GM18858 (cell line): Measurements from ENCODE around the gene DMD.
A peak's percentile ranks its signal among the peaks of the same experiment; 100 is the strongest.

Source experiments
- ATAC-seq: cut with Tn5 transposase; IDR thresholded peaks from one replicate; pipeline ENCODE4 v1.9.1; 2021; ENCODE audit not compliant: unreplicated experiment

The DMD gene

DNA sequence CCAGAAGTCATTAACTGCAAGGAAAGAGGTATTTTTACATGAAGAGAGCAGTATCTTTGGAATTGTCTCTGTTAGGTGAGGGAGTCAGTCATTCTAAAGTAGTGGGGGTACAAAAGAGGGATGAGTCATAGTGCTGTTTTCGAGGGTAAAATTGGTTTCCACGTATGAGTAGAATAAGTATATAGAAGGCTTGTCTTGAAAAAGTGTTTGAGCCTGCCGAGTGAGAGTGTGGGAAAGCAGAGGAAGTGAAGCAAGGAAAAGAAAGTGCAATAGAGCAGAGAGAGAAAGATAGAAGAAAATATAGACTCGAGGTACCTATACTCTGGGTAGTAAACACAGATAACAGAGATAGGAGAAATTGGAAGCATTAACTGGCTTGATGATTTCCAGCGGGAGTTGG is 696.4 kb downstream of the DMD start:
- ATAC-seq = peak; percentile 98

GRCh38 chrX:32501606-32502005 is 709.7 kb downstream of the DMD start:
- no peak for ATAC-seq

- no peak for ATAC-seq
Measured at GRCh38 chrX:32496671-32497070, 714.7 kb downstream of the DMD start.

GRCh38 chrX:32495855-32496254 is 715.5 kb downstream of the DMD start:
- ATAC-seq = no peak

DNA sequence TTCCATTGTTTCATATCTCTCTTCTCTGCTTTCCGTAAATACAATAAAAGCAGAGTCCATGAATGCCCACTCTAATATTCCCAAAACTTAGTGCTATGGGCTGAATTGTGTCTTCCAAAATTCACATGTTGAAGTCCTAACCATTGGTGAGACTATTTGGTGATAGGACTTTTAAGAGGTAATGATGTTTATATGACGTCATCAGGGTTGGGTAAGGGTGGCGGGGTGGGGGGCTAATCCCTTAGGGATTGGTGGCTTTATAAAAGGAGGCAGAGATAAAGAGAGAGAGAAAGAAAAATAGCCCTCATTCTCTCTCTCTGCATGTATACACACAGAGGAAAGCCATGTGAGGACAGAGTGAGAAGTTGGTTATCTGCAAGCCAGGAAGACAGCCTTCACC is 722.2 kb downstream of the DMD start:
- ATAC-seq = no peak

DNA sequence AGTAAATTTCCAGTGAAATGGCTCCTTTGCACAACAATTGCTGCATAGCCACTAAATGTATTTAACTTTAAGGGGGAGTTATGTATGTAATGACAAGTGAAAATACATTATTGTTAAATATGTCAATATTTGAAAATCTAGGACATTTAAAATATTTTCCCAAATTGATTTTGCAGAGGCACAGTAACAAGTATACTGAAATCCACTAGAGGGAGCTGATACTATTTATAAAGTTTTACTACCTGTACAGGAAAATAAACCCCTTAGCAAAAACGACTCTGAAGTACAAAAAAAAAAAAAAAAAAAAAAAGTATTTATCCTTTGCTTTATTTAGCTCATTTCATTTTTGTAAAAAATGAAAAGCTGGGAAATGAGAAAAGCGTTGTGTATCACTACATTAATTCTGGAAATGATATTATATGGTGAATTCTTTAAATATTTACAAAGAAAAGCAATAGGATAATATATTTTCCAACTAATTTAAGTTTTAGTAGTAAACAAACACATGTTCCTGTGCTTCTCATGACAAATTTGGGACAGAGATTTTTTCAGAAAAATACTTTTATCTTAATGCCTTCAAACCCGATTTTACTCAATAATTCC is 727.7 kb downstream of the DMD start:
- peak; percentile 41 for ATAC-seq

DNA sequence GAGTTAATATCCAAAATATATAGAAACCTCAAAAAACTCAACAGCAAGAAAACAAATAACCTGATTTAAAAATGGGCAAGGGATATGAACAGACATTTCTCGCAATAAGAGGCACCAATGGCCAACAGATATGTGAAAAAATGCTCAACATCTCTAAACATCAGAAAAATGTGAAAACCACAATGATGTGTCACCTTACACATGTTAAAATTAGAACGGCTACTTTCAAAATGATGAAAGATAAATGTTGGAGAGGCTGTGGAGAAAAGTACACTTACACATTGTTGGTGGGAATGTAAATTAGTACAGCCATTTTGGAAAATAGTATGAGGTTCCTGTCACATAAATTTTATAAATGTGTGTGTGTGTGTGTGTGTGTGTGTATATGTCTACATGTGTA is 731.3 kb downstream of the DMD start:
- ATAC-seq = no peak

GRCh38 chrX:32472364-32472763 is 739.0 kb downstream of the DMD start:
- no peak for ATAC-seq

DNA sequence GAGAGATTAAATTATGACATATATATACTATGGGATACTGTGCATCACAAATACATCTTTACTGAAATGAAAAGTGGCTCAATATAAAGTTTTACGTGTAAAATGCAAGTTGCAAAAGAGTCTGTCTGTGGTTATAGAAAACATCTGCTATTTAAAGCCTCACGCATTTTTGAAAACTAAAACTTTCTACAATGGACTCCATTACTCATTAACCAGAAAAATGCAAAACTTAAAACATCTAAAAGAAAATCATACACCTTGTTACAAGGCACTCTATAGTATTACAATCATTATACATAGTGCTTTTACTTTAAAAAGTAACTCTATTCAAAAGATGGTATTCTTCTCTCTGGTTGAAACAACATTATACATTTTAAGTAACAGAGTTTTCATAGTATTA is 755.6 kb downstream of the DMD start:
- ATAC-seq = no peak

DNA sequence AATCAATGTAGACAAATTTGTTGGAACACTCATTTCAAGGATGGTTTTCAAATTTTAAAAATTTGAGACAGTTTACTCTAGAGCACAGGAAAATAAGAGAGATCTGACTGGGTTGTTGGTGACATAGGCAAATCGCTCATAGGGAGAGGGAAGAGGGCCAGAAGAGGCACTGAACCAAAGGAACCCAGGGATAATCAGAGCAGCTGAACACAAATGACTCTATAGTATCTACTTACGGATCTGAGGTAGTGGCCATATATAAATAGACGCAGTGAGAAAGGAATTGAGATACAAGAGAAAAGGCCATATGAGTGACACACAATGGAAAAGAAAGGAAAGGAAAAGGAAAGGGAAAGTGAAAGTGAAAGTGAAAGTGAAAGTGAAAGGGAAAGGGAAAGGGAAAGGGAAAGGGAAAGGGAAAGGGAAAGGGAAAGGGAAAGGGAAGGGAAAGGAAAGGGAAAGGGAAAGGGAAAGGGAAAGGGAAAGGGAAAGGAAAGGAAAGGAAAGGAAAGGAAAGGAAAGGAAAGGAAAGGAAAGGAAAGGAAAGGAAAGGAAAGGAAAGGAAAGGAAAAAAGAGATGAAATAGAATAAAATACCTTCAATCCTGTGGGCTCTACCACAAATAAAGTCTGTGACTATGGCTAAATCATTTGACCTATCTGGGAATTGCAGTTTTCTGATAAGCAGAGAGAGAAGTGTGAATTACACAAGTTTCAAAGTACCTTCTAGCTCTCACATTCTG is 759.2 kb downstream of the DMD start:
- ATAC-seq = no peak

DNA sequence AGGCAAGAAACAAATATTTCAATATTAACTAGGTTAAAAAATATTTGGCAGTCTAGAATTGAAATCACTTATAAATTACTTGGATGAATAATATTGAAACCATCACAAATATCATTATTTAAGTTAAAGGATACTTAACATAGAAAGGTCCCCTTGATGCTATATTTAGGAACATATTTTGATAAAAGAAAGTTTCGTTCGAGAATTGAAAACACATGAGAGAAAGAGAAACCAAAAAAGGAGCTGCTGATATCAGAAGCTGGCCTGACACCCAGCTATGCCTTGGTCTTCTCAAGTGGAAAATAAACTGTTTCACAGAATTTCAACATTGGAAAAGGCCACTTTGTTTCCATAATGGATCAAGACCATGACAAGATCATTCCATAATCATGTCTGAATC is 762.4 kb downstream of the DMD start:
- peak; percentile 47 for ATAC-seq

DNA sequence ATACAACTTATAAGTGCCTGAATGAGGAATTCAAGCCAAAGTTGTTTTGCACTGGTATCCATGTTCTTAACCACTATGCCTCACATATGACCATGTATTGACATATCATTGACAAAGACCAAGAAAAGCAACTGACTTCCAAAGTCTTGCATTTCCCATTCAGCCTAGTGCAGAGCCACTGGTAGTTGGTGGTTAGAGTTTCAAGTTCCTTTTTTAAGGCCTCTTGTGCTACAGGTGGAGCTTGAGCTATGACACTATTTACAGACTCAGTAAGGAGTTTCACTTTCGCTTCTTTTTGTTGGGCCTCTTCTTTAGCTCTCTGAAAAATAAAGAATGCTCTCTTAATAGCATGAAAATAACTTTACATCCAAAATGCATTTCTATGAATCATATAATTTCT is 763.0 kb downstream of the DMD start:
- ATAC-seq = peak; percentile 99

GRCh38 chrX:32447640-32448039 is 763.7 kb downstream of the DMD start:
- ATAC-seq = no peak

GRCh38 chrX:32443841-32444240 is 767.5 kb downstream of the DMD start:
- no peak for ATAC-seq

DNA sequence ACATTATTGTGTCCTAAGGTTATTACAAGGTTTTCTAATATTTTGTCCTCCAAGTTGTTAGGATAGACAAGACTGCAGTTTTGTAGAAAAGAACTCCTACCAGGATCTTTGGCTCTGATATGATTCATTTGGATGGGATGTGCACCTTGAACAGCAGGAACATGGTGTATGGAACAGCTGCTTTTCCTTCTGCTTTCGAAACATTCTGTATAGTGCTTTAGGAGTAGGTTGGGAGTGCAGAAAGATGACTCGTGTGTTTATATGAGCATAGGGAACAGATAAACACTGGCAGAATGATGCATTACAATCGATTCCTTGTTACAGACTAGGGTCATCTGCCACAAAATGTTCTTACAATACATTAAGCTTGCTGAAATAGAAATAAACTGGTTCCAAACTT is 790.1 kb downstream of the DMD start:
- ATAC-seq = no peak

DNA sequence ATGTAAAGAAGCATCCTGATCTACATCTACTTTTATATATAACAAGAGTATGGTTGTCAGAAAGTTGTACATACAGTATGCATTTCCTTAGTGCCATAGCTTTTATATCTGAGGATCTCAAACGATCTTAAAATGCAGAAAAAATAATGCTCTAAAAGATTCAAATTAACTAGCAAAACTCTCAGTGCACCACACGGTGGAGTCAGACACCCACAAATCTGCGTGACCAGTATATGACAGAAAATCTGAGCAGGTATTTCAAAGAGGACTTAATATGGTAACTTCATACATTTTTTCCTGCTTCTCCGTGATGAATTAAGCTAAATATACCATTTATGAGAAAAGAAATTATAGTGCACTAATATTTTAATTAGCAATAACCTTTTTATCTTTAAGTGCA is 803.0 kb downstream of the DMD start:
- ATAC-seq = peak; percentile 83

DNA sequence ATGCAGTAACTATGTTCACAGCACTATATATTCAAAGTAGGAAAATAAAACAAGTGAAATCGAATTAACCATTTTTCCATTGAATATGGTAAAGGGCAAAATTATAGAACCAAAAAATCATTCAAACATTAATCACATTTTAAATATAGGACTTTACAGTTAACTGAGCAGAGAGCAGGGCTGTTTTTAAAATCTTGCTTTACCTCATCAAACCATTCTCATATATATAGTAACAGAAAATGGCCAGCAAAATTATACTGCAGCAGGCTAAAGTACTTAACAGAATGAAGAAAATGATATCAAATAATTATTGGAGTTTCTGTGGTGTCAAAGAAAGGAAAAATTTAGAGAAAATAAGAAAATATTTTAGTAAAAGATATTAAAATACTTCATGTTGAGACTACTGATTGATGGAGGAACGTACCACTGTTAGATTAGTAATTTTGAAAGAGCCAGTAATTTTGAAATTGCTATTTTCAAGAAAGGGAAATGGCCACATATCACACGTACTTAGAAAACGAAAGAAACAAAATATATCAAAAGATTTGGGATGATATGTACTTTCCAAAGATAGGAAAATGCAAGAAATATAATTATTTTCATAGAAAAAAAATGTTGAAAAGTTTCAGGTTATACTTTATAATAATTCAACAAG is 813.7 kb downstream of the DMD start:
- peak; percentile 89 for ATAC-seq

- no peak for ATAC-seq
Measured at GRCh38 chrX:32395878-32396277, 815.5 kb downstream of the DMD start.

GRCh38 chrX:32392655-32393054 is 818.7 kb downstream of the DMD start:
- no peak for ATAC-seq

DNA sequence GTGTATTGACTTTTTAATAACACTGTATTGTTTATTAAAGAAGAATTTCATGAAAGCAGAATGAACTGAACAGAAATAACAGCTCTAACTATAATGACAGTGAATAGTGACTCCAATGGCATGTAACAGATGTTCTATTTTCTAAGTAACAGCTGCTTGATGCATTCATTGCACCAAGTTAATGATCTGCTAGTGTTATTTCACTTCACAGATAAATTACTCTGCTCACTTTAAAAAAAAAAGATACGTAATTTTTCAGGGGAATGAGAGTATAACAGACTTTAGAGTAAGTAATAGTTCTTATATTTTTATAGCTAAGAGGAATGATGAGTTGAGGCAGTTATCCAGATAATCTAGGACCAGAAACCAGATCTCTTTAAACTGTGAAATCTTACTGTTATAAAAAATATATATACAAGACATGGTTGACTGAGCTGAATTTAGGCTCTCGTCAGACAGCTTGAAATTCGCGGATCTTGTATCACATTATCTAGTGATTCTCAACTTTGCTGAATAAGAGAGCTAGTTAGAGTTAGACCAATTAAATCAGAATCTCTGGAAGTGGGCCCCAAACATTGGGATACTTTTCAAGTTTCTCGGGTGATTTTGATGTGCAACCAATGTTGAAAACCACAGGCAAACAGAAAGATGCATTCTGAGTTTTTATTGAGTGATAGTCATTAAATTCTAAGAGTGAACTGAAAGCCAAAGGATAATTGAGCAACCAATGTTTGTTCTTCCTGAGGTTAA is 840.7 kb downstream of the DMD start:
- ATAC-seq = no peak

DNA sequence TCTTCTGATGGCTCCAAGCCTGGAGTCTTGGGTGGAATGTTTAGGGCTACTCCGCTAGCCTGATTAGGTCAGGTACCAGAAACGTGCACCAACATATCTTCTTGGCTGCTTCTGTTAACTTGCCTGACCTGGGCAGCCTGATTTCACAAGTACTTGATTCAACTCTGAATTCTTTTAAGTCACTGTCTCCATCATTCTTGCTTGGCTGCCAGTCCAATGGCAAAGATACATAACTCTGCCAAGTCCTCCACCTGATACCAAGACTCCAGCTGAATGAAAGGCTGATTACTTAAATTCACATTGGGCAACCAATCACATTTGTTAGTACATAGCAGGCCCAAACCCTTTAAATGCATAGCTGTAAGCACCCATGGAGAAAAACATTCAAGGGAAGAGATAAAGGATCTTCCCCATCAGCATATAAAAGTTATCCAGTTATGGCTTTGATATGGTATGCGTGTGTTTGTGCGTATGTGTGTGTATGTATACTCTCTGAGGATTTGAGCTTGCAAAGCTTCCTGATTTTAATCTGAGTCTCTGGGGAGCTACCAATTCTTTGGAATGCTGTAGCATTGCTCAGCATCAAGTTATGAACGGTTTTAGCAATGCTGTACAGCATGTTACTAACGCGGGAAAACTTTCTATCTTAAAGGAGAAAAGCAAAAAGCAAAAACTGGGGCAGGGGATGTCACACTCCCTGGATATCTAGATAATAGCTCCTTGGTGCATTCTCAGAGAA is 917.2 kb downstream of the DMD start:
- no peak for ATAC-seq
